Mesendoderm (in vitro differentiated cells): Measurements from ENCODE around the gene ADAMTS17.

Experiments
- DNase-seq: peaks from one replicate; pipeline ENCODE4 v3.0.0; 2013
- H2AK5ac ChIP-seq: 2 replicates; pipeline ENCODE4 v1.6.1; 2013; ENCODE audit warnings: low read length, inconsistent platforms
- H2BK120ac ChIP-seq: 2 replicates; pipeline ENCODE4 v1.6.1; 2013; ENCODE audit warnings: low read depth, mild to moderate bottlenecking, low read length, moderate library complexity, mixed read lengths
- H2BK15ac ChIP-seq: replicated peaks from 2 replicates; pipeline ENCODE4 v1.6.1; 2013; ENCODE audit warnings: low read depth, mild to moderate bottlenecking, moderate library complexity
- H2BK5ac ChIP-seq: 2 replicates; pipeline ENCODE4 v1.6.1; 2013; ENCODE audit warnings: low read length, inconsistent platforms
- H3K18ac ChIP-seq: 2 replicates; pipeline ENCODE4 v1.6.1; 2013; ENCODE audit warnings: mild to moderate bottlenecking, low read length, mixed read lengths
- H3K23ac ChIP-seq: one replicate; pipeline ENCODE4 v1.6.1; 2013; ENCODE audit warnings: low read length
- H3K27ac ChIP-seq: 2 replicates; pipeline ENCODE4 v1.5.1; 2013; ENCODE audit warnings: low read depth, mild to moderate bottlenecking, inconsistent platforms, low read length, moderate library complexity
- H3K27me3 ChIP-seq: 2 replicates; pipeline ENCODE4 v1.6.1; 2013; ENCODE audit warnings: low read length, control low read depth, mild to moderate bottlenecking, inconsistent platforms; ENCODE audit not compliant: insufficient read depth, poor library complexity
- H3K36me3 ChIP-seq: 2 replicates; pipeline ENCODE4 v1.6.1; 2013; ENCODE audit warnings: low read length, inconsistent platforms; ENCODE audit not compliant: control insufficient read depth, insufficient read depth
- H3K4ac ChIP-seq: one replicate; pipeline ENCODE4 v1.6.1; 2013; ENCODE audit warnings: low read depth, mild to moderate bottlenecking, low read length, moderate library complexity
- H3K4me1 ChIP-seq: 2 replicates; pipeline ENCODE4 v1.6.1; 2013; ENCODE audit warnings: low read depth, low read length, inconsistent platforms; ENCODE audit not compliant: control insufficient read depth
- H3K4me2 ChIP-seq: 2 replicates; pipeline ENCODE4 v1.6.1; 2013; ENCODE audit warnings: low read length
- H3K4me3 ChIP-seq: 2 replicates; pipeline ENCODE4 v1.5.1; 2013; ENCODE audit warnings: mild to moderate bottlenecking, low read length
- H3K56ac ChIP-seq: one replicate; pipeline ENCODE4 v1.6.1; 2013; ENCODE audit warnings: low read length
- H3K79me1 ChIP-seq: 2 replicates; pipeline ENCODE4 v1.6.1; 2013; ENCODE audit warnings: low read length, inconsistent platforms
- H3K79me2 ChIP-seq: 2 replicates; pipeline ENCODE4 v1.6.1; 2013; ENCODE audit warnings: mild to moderate bottlenecking, low read length; ENCODE audit not compliant: control insufficient read depth, insufficient read depth
- H3K9ac ChIP-seq: 2 replicates; pipeline ENCODE4 v1.6.1; 2013; ENCODE audit warnings: low read length, inconsistent platforms
- H4K5ac ChIP-seq: one replicate; pipeline ENCODE4 v1.6.1; 2013; ENCODE audit warnings: low read length
- H4K8ac ChIP-seq: one replicate; pipeline ENCODE4 v1.6.1; 2013; ENCODE audit warnings: low read depth, mild to moderate bottlenecking, control low read depth, low read length, moderate library complexity
- WGBS: extraction: QIAGEN DNeasy Blood & Tissue Kit; methylation state at CpG from one replicate; pipeline ENCODE4 v1.1.7; 2013; ENCODE audit warnings: low lambda C conversion rate, missing lambda C conversion rate; ENCODE audit not compliant: insufficient coverage; ENCODE audit errors: extremely low coverage; 5-methylcytosine and 5-hydroxymethylcytosine counted together

Gene ADAMTS17

DNA sequence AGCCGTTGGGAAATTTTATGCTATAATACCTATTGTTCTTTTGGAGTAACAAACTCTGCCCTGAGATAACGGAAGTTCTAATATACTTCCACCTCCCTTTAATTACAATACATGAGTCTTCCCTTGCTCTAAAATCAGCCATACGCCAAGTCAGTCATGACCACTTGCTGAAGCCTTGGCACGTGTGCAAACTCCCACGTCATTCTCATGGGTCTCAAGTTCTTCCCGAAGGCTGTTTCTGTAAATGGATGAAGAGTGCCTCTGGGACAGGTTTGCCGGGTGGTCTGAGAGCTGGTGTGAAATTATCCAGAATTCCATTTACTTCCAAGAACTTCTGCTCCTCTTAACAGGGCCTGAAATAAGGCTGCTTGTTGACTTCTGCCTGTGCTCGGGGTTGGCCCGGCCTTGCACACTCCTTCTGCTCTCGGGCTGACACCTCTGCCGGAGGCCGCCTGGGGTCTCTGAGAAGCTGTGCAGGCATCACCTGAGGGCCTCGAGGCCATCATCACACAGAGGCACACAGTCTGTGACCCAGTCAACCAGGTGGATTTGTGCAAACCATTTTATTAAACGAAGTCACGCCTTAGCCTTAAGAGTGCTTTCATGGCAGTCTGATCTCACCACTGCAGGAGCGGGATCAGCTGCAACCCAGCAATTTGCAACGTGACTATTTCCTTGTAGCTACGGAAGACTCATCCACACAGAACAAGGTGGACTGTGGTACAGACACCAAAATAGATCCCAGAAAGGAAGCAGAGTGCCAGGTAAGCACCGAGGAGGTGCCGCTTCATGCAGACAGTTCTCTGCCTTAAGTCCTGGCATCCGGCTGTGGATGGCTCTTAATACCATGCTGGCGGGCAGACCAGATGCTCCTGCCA lies 120.1 kb downstream of the ADAMTS17 start:
- Histone ChIP-seq H3K27ac (no peak overlapping the region), H2BK15ac (no peak overlapping the region), H3K27me3 (no peaks in the 10 kb centered on the region), H3K79me2 (no peaks in the 10 kb centered on the region), H4K5ac (no peak overlapping the region), H3K4me2 (no peak overlapping the region), H3K18ac (no peak overlapping the region), H3K56ac (no peak overlapping the region), H2AK5ac (no peak overlapping the region), H2BK120ac (no peak overlapping the region), H4K8ac (no peak overlapping the region), H3K36me3 (no peaks in the 10 kb centered on the region), H3K9ac (no peak overlapping the region), H3K4me1 (no peaks in the 10 kb centered on the region), H3K4ac (no peak overlapping the region), H3K4me3 (no peak overlapping the region), H3K23ac (no peak overlapping the region), H3K79me1 (no peaks in the 10 kb centered on the region), H2BK5ac (no peak overlapping the region)
- no peak for DNase-seq
- WGBS, result no CpG with 5 or more reads among the region's 22 CpGs

DNA sequence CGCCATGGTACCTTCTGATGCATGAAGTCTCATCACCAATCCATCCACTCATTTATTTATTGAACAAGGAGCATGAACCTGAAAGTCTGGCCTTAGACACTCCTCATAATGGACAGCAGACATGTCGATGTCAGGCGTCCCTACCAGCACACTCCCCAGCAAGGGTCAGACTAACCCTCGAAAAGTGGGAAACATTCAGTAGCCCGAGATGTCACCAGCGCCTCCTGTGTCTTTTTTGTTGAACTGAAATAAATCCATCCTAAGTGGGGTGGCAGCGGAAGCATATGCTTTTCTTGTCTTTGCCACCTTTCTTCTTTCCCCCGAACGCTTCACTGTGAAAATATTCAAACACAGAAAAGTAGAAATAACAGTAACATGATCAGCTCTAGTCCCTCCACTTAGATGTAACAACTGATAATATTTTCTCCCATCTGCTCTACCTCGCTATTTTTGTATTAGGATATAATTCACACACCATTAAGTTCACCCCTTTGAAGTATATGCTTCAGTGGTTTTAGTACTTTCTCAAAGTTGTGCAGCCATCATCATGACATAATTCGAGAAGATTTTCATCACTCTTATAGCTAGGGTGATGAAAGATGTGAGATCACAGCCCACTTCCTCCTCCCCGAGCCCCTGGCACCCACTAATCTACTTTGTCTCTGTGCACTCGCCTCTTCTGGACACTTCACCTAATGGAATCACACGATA lies 121.6 kb downstream of the ADAMTS17 start:
- H3K4ac ChIP-seq, result no peak overlapping the region
- no peak overlapping the region for H4K8ac ChIP-seq
- no peak overlapping the region for H2BK15ac ChIP-seq
- H3K23ac ChIP-seq, result no peak overlapping the region
- no peak overlapping the region for H3K56ac ChIP-seq
- H2AK5ac ChIP-seq, result no peak overlapping the region
- DNase-seq, result peak; percentile 14
- H3K27ac ChIP-seq, result no peak overlapping the region
- H4K5ac ChIP-seq, result no peak overlapping the region
- H2BK120ac ChIP-seq, result no peak overlapping the region
- no peak overlapping the region for H3K4me3 ChIP-seq
- WGBS, result no CpG with 5 or more reads among the region's 14 CpGs
- no peak overlapping the region for H3K9ac ChIP-seq
- H3K4me2 ChIP-seq, result no peak overlapping the region
- no peaks in the 10 kb centered on the region for H3K4me1 ChIP-seq
- H2BK5ac ChIP-seq, result no peak overlapping the region
- no peaks in the 10 kb centered on the region for H3K79me1 ChIP-seq
- no peaks in the 10 kb centered on the region for H3K36me3 ChIP-seq
- no peaks in the 10 kb centered on the region for H3K27me3 ChIP-seq
- H3K79me2 ChIP-seq, result no peaks in the 10 kb centered on the region
- no peak overlapping the region for H3K18ac ChIP-seq

DNA sequence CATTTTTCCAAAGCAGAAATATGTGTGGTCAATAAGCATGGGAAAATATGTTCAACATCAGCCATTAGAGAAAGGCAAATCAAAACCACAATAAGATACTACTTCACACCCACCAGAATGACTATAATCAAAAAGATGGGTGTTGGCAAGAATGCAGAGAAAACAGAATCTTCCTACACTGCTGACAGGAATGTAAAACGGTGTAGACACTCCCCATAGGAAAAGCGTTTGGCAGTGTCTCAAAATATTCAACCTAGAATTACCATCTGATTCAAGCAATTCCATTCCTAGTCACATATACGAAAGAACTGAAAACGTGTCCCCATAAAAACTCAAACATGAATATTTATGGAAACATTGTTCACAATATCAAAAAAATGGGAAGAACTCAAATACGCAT lies 123.3 kb downstream of the ADAMTS17 start:
- no peak overlapping the region for H3K18ac ChIP-seq
- no peaks in the 10 kb centered on the region for H3K27me3 ChIP-seq
- H2BK5ac ChIP-seq, result no peak overlapping the region
- H3K36me3 ChIP-seq, result no peaks in the 10 kb centered on the region
- H3K4ac ChIP-seq, result no peak overlapping the region
- H3K4me3 ChIP-seq, result no peak overlapping the region
- WGBS, result no CpG with 5 or more reads among the region's 5 CpGs
- no peak for DNase-seq
- H2BK15ac ChIP-seq, result no peak overlapping the region
- H3K79me2 ChIP-seq, result no peaks in the 10 kb centered on the region
- no peak overlapping the region for H2AK5ac ChIP-seq
- no peak overlapping the region for H3K9ac ChIP-seq
- no peaks in the 10 kb centered on the region for H3K4me1 ChIP-seq
- H3K23ac ChIP-seq, result no peak overlapping the region
- H3K4me2 ChIP-seq, result no peak overlapping the region
- H4K5ac ChIP-seq, result no peak overlapping the region
- no peak overlapping the region for H3K56ac ChIP-seq
- H3K79me1 ChIP-seq, result no peaks in the 10 kb centered on the region
- H2BK120ac ChIP-seq, result no peak overlapping the region
- H3K27ac ChIP-seq, result no peak overlapping the region
- H4K8ac ChIP-seq, result no peak overlapping the region

DNA sequence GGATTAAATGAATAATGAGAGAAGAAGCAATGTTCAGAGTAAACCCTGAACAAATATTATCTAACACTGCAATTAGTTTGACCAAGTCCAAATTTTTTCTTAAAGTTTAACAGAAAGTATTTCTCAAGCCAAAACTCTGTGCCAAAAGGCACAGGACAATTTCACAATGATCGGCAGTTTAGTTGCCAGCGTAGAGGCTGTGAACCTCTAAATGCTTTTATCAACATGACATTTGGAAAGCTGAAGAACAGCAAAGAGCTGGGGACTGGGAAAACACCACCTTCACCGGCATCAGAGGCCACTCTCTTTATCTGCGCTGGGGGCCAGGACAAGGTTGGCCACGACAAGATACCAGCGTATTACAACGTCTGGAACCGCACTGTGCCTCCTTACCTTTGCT lies 125.6 kb downstream of the ADAMTS17 start:
- DNase-seq, result no peak
- Histone ChIP-seq H3K27ac (no peak overlapping the region), H3K4me2 (no peak overlapping the region), H3K9ac (no peak overlapping the region), H3K79me1 (no peaks in the 10 kb centered on the region), H3K36me3 (no peaks in the 10 kb centered on the region), H3K27me3 (no peaks in the 10 kb centered on the region), H3K4me3 (no peak overlapping the region), H2BK15ac (no peak overlapping the region), H2BK5ac (no peak overlapping the region), H3K18ac (no peak overlapping the region), H2BK120ac (no peak overlapping the region), H3K23ac (no peak overlapping the region), H4K8ac (no peak overlapping the region), H3K79me2 (no peaks in the 10 kb centered on the region), H3K4me1 (peaks cover 2% of the 10 kb centered on the region), H4K5ac (no peak overlapping the region), H3K4ac (no peak overlapping the region), H2AK5ac (no peak overlapping the region), H3K56ac (no peak overlapping the region)
- no CpG with 5 or more reads among the region's 8 CpGs for WGBS

DNA sequence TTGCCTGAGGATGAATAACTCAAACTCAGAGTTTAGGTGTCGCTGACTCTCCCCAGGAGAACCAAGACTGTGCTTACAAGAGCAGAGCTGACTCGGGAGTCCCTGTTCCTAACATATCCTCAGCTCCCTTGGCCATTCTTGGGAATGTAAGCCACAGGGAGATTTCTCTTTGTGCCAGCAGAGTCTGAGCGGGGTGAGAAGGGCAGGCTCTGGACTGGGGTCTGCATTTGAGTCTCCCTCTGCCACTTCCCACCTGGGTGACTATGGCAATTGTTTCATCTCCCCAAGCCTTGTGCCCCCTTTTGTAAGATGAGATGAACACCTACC lies 126.0 kb downstream of the ADAMTS17 start:
- Histone ChIP-seq H2BK5ac (no peak overlapping the region), H3K4me2 (no peak overlapping the region), H2AK5ac (no peak overlapping the region), H3K4me3 (no peak overlapping the region), H3K18ac (no peak overlapping the region), H3K23ac (no peak overlapping the region), H4K8ac (no peak overlapping the region), H4K5ac (no peak overlapping the region), H3K36me3 (no peaks in the 10 kb centered on the region), H3K4me1 (peaks cover 2% of the 10 kb centered on the region), H2BK120ac (no peak overlapping the region), H3K4ac (no peak overlapping the region), H3K79me2 (no peaks in the 10 kb centered on the region), H2BK15ac (no peak overlapping the region), H3K79me1 (no peaks in the 10 kb centered on the region), H3K56ac (no peak overlapping the region), H3K27ac (no peak overlapping the region), H3K27me3 (no peaks in the 10 kb centered on the region), H3K9ac (no peak overlapping the region)
- DNase-seq, result no peak
- WGBS, result no CpG with 5 or more reads among the region's 3 CpGs
